SJCRH30 (cell line): ENCODE results near the gene AGFG2. TPM values are rescaled to one million over a fixed set of nuclear protein-coding genes. Genes with fewer than 3 reads are reported as not detected.

Experiments
- DNase-seq, 2 experiments: peaks; one replicate each; pipeline ENCODE4 v3.0.0-alpha.2; 2015 to 2020
- H3K27ac ChIP-seq: fragments of 250-450 bp; sonication (Bioruptor Pico); 2 replicates; pipeline ENCODE4 v1.5.1; 2020; ENCODE audit warnings: mild to moderate bottlenecking, moderate library complexity
- H3K27me3 ChIP-seq: fragments of 250-450 bp; sonication (Bioruptor Pico); 2 replicates; pipeline ENCODE4 v1.5.1; 2020; ENCODE audit warnings: mild to moderate bottlenecking, moderate library complexity
- H3K36me3 ChIP-seq: fragments of 250-450 bp; sonication (Bioruptor Pico); 2 replicates; pipeline ENCODE4 v1.5.1; 2020; ENCODE audit warnings: mild to moderate bottlenecking, moderate library complexity
- H3K4me1 ChIP-seq: fragments of 250-450 bp; sonication (Bioruptor Pico); 2 replicates; pipeline ENCODE4 v1.5.1; 2020; ENCODE audit warnings: mild to moderate bottlenecking, moderate library complexity
- H3K4me3 ChIP-seq: fragments of 250-450 bp; sonication (Bioruptor Pico); 2 replicates; pipeline ENCODE4 v1.5.1; 2020; ENCODE audit warnings: mild to moderate bottlenecking, moderate library complexity
- H3K9me3 ChIP-seq: fragments of 250-450 bp; sonication (Bioruptor Pico); replicated peaks from 2 replicates; pipeline ENCODE4 v1.5.1; 2020; ENCODE audit warnings: mild to moderate bottlenecking, moderate library complexity
- total RNA-seq: library from RNA; depleted of rRNA; stranded (reverse); fragments of >200 nt; shearing (Covaris generic); gene quantifications from 2 replicates; pipeline ENCODE4 v1.2.3, GENCODE V29; 2014; rRNA removed

AGFG2 gene
- total RNA-seq, 1 experiment from 2014 or later, result 9.0 TPM

GRCh38 chr7:100609958-100610357 lies 71.0 kb downstream of the AGFG2 start:
- H3K27me3 ChIP-seq, result no peaks in the 10 kb centered on the region
- H3K4me1 ChIP-seq, result 0 out of 2 replicates have a peak, but pooled peaks cover 3% of the 10 kb centered on the region
- no peak for DNase-seq
- H3K4me3 ChIP-seq, result no peak overlapping the region
- H3K27ac ChIP-seq, result no peak overlapping the region
- H3K9me3 ChIP-seq, result no peaks in the 10 kb centered on the region
- H3K36me3 ChIP-seq, result no peaks in the 10 kb centered on the region

GRCh38 chr7:100611983-100612729 lies 73.2 kb downstream of the AGFG2 start, which contains the start of gene MOSPD3:
MOSPD3 (plus strand) TSS chr7:100612540; CDS start chr7:100612792, 252 bp downstream.
- Histone ChIP-seq H3K4me1 (0 out of 2 replicates have a peak, but pooled peaks cover 3% of the 10 kb centered on the region), H3K36me3 (no peaks in the 10 kb centered on the region), H3K27ac (peak within 1 kb of the TSS; percentile 52), H3K27me3 (no peaks in the 10 kb centered on the region), H3K4me3 (peak within 1 kb of the TSS; percentile 72), H3K9me3 (no peaks in the 10 kb centered on the region)
- peak; percentile 99 for DNase-seq

- Histone ChIP-seq H3K27me3 (no peaks in the 10 kb centered on the region), H3K36me3 (no peaks in the 10 kb centered on the region), H3K4me3 (peak overlapping the region; percentile 72), H3K27ac (peak overlapping the region; percentile 52), H3K9me3 (no peaks in the 10 kb centered on the region), H3K4me1 (0 out of 2 replicates have a peak, but pooled peaks cover 3% of the 10 kb centered on the region)
- peak; percentile 47 to 49 for DNase-seq
These were observed 73.9 kb downstream of the AGFG2 start for GRCh38 chr7:100612730-100613390.

- Histone ChIP-seq H3K27ac (no peak overlapping the region), H3K4me1 (0 out of 2 replicates have a peak, but pooled peaks cover 3% of the 10 kb centered on the region), H3K27me3 (no peaks in the 10 kb centered on the region), H3K4me3 (peak overlapping the region; percentile 72), H3K36me3 (no peaks in the 10 kb centered on the region), H3K9me3 (no peaks in the 10 kb centered on the region)
- DNase-seq, result no peak
These were observed 74.6 kb downstream of the AGFG2 start for GRCh38 chr7:100613412-100614175.

- DNase-seq, result no peak
- Histone ChIP-seq H3K4me3 (no peak overlapping the region), H3K27me3 (no peaks in the 10 kb centered on the region), H3K4me1 (0 out of 2 replicates have a peak, but pooled peaks cover 3% of the 10 kb centered on the region), H3K36me3 (no peaks in the 10 kb centered on the region), H3K9me3 (no peaks in the 10 kb centered on the region), H3K27ac (no peak overlapping the region)
These were observed 75.4 kb downstream of the AGFG2 start for GRCh38 chr7:100614308-100614861.

Other genes with a start within 250 kb of the AGFG2 start
- 0.06 TPM in 1 of 2 replicates, not detected in the other for gene SPDYE3, start 231.5 kb upstream of the AGFG2 start, total RNA-seq
- 13.3 and 28.0 TPM in 2 replicates for gene PILRB, start 181.1 kb upstream of the AGFG2 start, total RNA-seq
- gene PILRA, start 165.7 kb upstream of the AGFG2 start, total RNA-seq, result 0.83 TPM in 1 of 2 replicates, not detected in the other
- 1.1 and 1.2 TPM in 2 replicates for gene ZCWPW1, start 110.5 kb upstream of the AGFG2 start, total RNA-seq
- 48.2 and 50.6 TPM in 2 replicates for gene MEPCE, start 109.4 kb upstream of the AGFG2 start, total RNA-seq
- gene PPP1R35, start 102.7 kb upstream of the AGFG2 start, total RNA-seq, result 11.2 and 11.7 TPM in 2 replicates
- not detected in 2 replicates for gene SPACDR, start 74.9 kb upstream of the AGFG2 start, total RNA-seq
- 13.7 and 14.7 TPM in 2 replicates for gene TSC22D4, start 60.0 kb upstream of the AGFG2 start, total RNA-seq
- 0.49 and 0.56 TPM in 2 replicates for gene NYAP1, start 55.3 kb upstream of the AGFG2 start, total RNA-seq
- gene SAP25, start 34.7 kb downstream of the AGFG2 start, total RNA-seq, result 0.30 and 1.2 TPM in 2 replicates
- gene LRCH4, start 46.9 kb downstream of the AGFG2 start, total RNA-seq, result 19.8 and 33.2 TPM in 2 replicates
- 0.10 TPM in 1 of 2 replicates, not detected in the other for gene FBXO24, start 47.1 kb downstream of the AGFG2 start, total RNA-seq
- gene PCOLCE, start 63.2 kb downstream of the AGFG2 start, total RNA-seq, result 41.2 and 43.4 TPM in 2 replicates
- 13.8 and 13.9 TPM in 2 replicates for gene MOSPD3, start 73.3 kb downstream of the AGFG2 start, total RNA-seq
- not detected in 2 replicates for gene TFR2, start 102.3 kb downstream of the AGFG2 start, total RNA-seq
- gene ACTL6B, start 117.2 kb downstream of the AGFG2 start, total RNA-seq, result not detected in 2 replicates
- 105 and 112 TPM in 2 replicates for gene GNB2, start 134.5 kb downstream of the AGFG2 start, total RNA-seq
- 17.8 and 22.6 TPM in 2 replicates for gene GIGYF1, start 155.0 kb downstream of the AGFG2 start, total RNA-seq
- 63.9 and 67.9 TPM in 2 replicates for gene POP7, start 166.9 kb downstream of the AGFG2 start, total RNA-seq
- gene EPO, start 181.3 kb downstream of the AGFG2 start, total RNA-seq, result not detected in 2 replicates
- not detected in 2 replicates for gene ZAN, start 194.4 kb downstream of the AGFG2 start, total RNA-seq